Measurements from ENCODE around the gene STUB1. TPM values are rescaled to one million over a fixed set of nuclear protein-coding genes. Genes with fewer than 3 reads are reported as not detected.
"Not testable (repeated sequence)": the region's sequence is repeated elsewhere in the genome, so short reads cannot be mapped to it uniquely, and the experiment has no call there.

The STUB1 gene
- total and polyA plus RNA-seq, 2 of the 8 experiments (the other 6 are each of a cell fraction or from before 2014, with no cell fraction given) = 89.9 to 103 TPM

DNA sequence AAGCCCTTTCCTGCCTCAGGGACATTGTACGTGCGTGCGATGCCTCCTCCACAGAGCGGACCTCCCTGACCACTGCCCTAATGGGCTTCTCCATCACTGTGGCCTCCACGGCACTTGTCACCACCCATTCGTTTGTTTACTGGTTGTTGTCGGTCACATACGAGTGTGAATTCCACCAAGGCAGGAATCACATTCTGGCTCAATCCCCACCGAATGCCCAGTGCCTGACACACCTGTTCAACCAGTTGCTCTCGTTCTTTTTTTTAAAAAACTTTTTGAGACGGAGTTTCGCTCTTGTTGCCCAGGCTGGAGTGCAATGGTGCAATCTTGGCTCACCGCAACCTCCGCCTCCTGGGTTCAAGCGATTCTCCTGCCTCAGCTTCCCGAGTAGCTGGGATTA, 11.0 kb downstream of the STUB1 start:
- not testable (repeated sequence) for H3K56ac ChIP-seq (replicated peaks; ENCODE audit: insufficient read length, low read depth, low read length); H3K36me3 ChIP-seq (ENCODE audit: control insufficient read depth in 2 of 4, insufficient read depth in 4 of 4, low read length in 3 of 4); H4K8ac ChIP-seq (ENCODE audit: extremely low read depth, insufficient read depth, low read length); H3K4me3 ChIP-seq (ENCODE audit: extremely low read depth in 1 of 4, insufficient read depth in 2 of 4, low read depth in 3 of 4, low read length in 4 of 4); H4K5ac ChIP-seq (ENCODE audit: insufficient read length, low read depth, low read length); H3K27ac ChIP-seq (ENCODE audit: low read depth, low read length); H3K4ac ChIP-seq (replicated peaks; ENCODE audit: insufficient read length, low read depth, low read length); H3K4me2 ChIP-seq (ENCODE audit: insufficient read depth in 1 of 2, low read depth in 2 of 2, low read length in 2 of 2); H3K18ac ChIP-seq (ENCODE audit: extremely low read depth, low read length); H4K91ac ChIP-seq (replicated peaks; ENCODE audit: insufficient read length, low read length); H3K79me2 ChIP-seq (ENCODE audit: control insufficient read depth in 1 of 2, insufficient read depth in 2 of 2, low read length in 2 of 2); H3K23ac ChIP-seq (ENCODE audit: insufficient read length); H2BK20ac ChIP-seq (ENCODE audit: low read length); H2BK5ac ChIP-seq (ENCODE audit: low read depth, low read length); H2BK120ac ChIP-seq (replicated peaks; ENCODE audit: low read depth, low read length); H3K14ac ChIP-seq (ENCODE audit: insufficient read length); H2BK15ac ChIP-seq (ENCODE audit: low read length); H2AFZ ChIP-seq (ENCODE audit: low read length); H3K9ac ChIP-seq (replicated peaks in 1 of 4; ENCODE audit: extremely low read depth in 1 of 4, low read depth in 3 of 4, low read length in 3 of 4); H3K79me1 ChIP-seq (ENCODE audit: low read depth, low read length); DNase-seq (ENCODE audit: low read depth in 1 of 2, low spot score in 2 of 2); FAIRE-seq; H3K9me3 ChIP-seq (ENCODE audit: insufficient read depth in 2 of 2, low read depth in 1 of 2, low read length in 1 of 2)
- ChIA-PET POLR2A (ENCODE audit: partially characterized antibody) (interaction anchor here (2.0 to 4.1 kb wide), 3 partner anchors 11 to 16 kb away, joined by 12 to 39 read pairs (median 26); partner anchors contain the start of genes RHBDL1 and STUB1), CTCF (ENCODE audit: partially characterized antibody) (interaction anchor here (0.6 to 1.5 kb wide), 3 partner anchors 12 to 402 kb away, joined by 3 to 4 read pairs (median 4); no protein-coding TSS in a partner anchor)
- H2BK12ac ChIP-seq (ENCODE audit: low read depth, low read length) = peak overlapping the region; percentile 60; the same call in 1 of the 2 replicates
- peaks cover 0 to 15% of the 10 kb centered on the region in 2 experiments for H4K20me1 ChIP-seq (replicated peaks in 1 of 2; ENCODE audit: control insufficient read depth in 1 of 2, insufficient read depth in 2 of 2, low read length in 2 of 2)
- peaks cover 0 to 23% (median 15%) of the 10 kb centered on the region in 4 experiments; a peak in 5 of 7 replicates for H3K4me1 ChIP-seq (replicated peaks in 1 of 4; ENCODE audit: control insufficient read depth in 3 of 4, insufficient read depth in 4 of 4, low read length in 3 of 4)
- H3K27me3 ChIP-seq (replicated peaks in 1 of 4; ENCODE audit: control insufficient read depth in 3 of 4, extremely low read depth in 1 of 4, insufficient read depth in 3 of 4, low read length in 3 of 4) = peaks cover 1 to 46% (median 29%) of the 10 kb centered on the region in 4 experiments
- H3K23me2 ChIP-seq (ENCODE audit: low read depth, low read length) = peaks cover 15% of the 10 kb centered on the region
- 87% methylated on average over 16 of the region's 16 CpGs; no CpG with 5 or more reads in 1 of the 2 experiments for WGBS, 2 experiments (ENCODE audit: extremely low coverage in 1 of 2, insufficient coverage in 1 of 2, insufficient read length in 1 of 2, insufficient replicate concordance in 2 of 2, low coverage in 1 of 2, low lambda C conversion rate in 2 of 2, missing lambda C conversion rate in 1 of 2)
- peak overlapping the region; percentile 75; the same call in 1 of the 2 replicates for H2AK5ac ChIP-seq (ENCODE audit: low read depth, low read length)
